ENCODE data around the gene LIX1L. TPM values are rescaled to one million over a fixed set of nuclear protein-coding genes. Genes with fewer than 3 reads are reported as not detected.

LIX1L gene
- total RNA-seq, 1 donor from 2014 or later = 4.3 TPM

DNA sequence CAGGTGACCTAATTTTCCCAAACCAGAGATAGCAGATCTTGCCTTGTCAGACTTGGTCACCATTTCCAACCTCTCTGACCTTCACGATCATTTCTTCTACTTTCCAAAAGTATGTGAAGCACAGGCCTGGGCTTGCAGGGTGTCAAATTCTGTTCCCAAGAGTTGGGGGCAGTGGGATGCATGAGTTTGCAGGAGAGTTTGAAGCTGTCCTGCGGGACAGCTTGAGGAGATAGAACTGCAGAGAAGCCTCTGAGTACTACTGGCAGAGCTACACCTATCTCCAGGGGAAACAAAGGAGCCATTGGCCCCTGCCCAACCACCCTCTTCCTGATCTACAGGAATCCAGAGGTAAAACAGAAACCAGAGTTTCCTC, 27.3 kb upstream of the LIX1L start:
- no peak for ATAC-seq

GRCh38 chr1:145983960-145984830, 26.4 kb upstream of the LIX1L start:
- ATAC-seq = peak; percentile 44

- no peak for ATAC-seq
Observed at GRCh38 chr1:145983206-145983675, 25.4 kb upstream of the LIX1L start.

DNA sequence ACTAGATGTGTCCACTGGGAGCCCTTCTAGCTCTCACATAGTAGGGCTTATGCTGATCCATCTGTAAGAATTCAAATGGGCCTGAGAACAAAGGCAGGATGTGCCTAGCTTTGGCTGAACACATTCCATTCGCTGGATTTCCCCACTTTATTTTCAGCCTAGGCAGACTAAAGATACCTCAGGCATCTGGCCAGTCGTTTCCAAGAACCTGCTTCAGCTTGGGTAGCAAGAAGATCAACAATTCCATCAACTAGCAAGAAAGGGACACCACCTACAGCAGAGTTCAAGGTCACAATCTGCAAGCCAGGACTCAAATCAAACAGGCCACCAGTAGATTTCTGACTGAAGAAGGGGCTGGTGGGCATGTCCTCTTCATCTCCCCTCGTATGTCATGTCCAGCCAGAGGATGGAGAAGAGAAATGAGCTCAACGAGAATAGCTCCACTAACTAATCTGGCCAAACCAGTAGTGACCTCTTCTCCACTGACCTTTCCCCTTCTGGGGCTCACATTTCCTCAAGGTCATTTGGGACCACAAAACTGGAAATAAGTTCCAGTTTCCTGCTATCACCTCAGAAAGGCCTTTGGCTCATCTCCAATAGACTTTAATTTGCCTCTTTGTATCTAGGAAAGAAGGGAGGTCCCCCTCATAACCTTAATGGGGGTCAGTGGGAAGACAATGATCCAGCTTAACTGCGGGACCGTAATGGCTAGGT, 24.4 kb upstream of the LIX1L start:
- no peak for ATAC-seq

DNA sequence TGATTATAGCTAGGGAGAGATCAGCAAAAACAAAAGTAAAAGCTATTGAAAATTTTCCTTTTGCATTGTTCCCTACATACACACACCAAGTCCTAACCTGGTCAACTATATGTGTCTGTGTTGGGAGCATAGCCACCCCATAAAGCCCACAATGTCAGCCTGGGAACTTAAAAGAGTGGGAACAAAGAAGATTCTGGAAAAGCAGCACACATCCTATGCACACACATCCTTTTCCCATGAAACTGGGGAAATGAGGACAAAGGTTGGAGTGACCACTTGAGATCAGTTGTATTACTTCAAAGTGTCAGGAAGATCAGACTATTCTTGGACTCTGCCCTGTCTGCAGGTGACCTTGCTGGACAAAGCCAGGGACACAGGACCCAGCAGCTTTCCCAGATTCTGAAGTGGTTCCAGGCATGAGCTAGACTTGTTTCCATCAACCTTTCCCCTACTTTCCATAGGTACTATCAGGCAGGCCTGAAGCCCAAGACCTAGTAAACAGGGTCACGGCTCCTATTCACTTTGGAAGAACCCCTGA, 22.7 kb upstream of the LIX1L start:
- no peak for ATAC-seq

GRCh38 chr1:145979746-145980456, 22.1 kb upstream of the LIX1L start:
- peak; percentile 14 for ATAC-seq

DNA sequence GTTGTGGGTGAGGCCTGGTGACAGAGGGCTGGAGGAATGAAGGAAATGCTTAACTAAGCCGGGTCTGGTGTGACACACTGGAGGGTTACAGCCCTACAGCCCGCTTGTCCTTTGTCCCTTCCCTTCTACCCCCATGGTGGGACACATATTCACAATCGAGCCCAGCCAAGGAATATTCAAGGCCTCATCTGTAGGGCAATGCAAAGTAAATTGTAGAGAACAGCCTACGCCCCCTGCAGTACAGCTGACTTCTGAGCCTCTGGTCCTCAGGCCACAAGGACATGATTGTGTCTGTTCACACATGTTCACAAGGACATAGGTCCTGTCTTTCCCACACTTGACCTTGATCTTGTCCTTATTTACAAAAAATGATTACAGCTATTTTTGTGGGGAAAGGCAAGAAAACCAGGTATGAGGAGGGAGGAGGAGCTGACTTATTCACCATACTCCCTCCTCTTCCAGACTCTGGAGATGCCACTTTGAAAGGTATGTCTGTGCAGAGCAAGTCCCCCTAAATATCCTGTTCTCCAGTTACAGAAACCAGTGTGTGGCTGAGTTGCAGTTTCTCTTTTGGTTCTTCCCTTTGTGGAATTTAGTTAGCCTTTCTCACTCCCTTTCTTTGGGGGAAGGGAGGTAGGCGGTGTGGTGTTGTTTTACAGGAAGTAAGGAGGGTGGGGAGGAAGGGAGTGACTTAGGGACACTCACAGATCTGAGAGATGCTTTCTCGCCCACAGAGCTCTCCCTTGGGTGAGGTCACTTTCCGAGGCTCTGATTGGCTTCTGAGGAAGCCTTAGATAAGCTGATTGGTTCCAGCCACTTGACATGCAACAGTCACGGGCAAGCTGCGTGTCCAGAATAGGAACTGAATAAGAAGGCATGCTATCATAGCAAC, 21.3 kb upstream of the LIX1L start:
- ATAC-seq = peak; percentile 93

DNA sequence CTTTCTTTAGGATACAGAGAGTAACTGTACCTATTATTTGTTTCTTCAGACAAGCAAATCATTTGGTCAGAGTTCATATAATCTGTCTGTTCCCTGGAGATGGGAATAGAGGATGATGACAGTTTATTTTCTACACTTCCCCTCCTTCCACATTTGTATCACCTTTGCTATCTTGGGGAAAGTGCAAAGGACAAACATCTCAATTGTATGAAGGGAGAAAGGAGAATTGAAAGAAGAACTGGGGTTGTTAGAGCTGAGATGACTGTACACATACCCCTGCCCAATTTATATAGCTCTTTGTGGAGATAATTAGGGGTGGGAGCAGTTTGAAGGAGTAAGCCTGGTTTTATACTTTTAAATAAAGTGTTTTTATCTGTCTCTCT, 20.6 kb upstream of the LIX1L start:
- no peak for ATAC-seq

- ATAC-seq = peak; percentile 63
Observed at GRCh38 chr1:145977486-145978470, 20.0 kb upstream of the LIX1L start.

DNA sequence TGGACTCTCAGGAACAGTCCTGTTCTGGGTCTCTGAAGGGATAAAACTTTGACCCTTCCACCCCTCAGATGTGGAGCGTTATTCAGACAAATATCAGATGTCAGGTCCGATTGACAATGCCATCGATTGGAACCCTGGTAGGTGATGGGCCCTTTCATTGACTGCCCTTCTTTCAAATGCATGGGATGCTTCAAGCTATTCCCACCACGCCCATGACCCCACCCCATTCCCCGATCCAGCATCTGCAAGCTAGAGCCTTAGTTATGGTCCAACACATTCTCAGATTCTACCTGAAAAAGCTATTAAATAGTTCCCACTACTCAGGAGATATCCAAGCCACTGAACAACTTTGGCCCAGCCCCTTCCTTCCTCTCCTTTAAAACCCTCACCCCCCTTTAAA, 19.2 kb upstream of the LIX1L start:
- ATAC-seq = no peak

GRCh38 chr1:145975216-145975615, 17.4 kb upstream of the LIX1L start:
- no peak for ATAC-seq

GRCh38 chr1:145974721-145975120, 16.9 kb upstream of the LIX1L start:
- ATAC-seq = no peak

GRCh38 chr1:145972580-145972979, 14.8 kb upstream of the LIX1L start:
- ATAC-seq = no peak

GRCh38 chr1:145967288-145967687, 9.5 kb upstream of the LIX1L start:
- ATAC-seq = no peak

DNA sequence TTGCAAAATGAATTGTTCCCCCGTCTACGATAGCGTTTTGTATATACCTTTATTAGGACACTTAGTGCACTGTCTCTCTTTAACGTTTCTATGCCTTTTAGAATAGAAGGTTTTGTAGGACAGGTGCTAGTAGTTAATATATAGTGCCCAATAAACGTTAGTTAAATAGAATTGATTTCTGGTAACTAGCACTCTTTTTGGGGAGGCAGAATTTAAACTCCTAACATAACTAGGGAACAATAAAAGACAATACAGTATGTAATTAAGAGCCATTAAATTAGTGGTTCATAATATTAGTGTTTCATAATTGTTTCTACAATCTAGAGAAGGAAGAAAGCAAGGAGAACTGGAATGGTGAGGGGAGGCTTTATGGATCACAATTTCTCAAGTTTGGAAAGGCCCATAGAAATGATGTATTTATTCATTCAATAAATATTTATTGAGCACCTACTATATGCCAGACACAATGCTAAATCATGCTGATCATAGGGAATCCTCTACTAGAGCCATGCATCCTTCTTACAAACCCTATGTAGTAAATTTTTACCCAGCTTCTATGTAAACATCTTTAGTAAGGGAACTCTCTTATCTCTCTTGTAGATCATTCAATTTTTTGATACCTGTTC, 7.4 kb upstream of the LIX1L start:
- no peak for ATAC-seq

- ATAC-seq = peak; percentile 90
Observed at GRCh38 chr1:145964328-145965118, 6.7 kb upstream of the LIX1L start, which contains the start of the genes ANKRD34A and POLR3GL. ANKRD34A (minus strand) TSS chr1:145964575; CDS start chr1:145961759, 2,816 bp downstream. POLR3GL (plus strand) TSS chr1:145964690; CDS start chr1:145974866, 10,176 bp downstream.

- no peak for ATAC-seq
Observed at GRCh38 chr1:145963265-145964019, 5.6 kb upstream of the LIX1L start.

Measured in esophagus mucosa (tissue), 1 donor.